HL-60 (cell line): ENCODE results near the gene CHCHD3.

Experiments used
- DNase-seq, 2 experiments: peaks; one replicate each; pipeline ENCODE4 v3.0.0-alpha.2; 2010 to 2020; ENCODE audit warnings: low read depth in 1 of 2, low spot score in 1 of 2
- H3K27ac ChIP-seq: fragments of 250-450 bp; sonication (Bioruptor Pico); replicated peaks from 2 replicates; pipeline ENCODE4 v1.5.1; 2020; ENCODE audit warnings: mild to moderate bottlenecking, moderate library complexity
- H3K27me3 ChIP-seq: fragments of 250-450 bp; sonication (Bioruptor Pico); 2 replicates; pipeline ENCODE4 v1.5.1; 2021; ENCODE audit warnings: mild to moderate bottlenecking, moderate library complexity; ENCODE audit not compliant: insufficient read depth, poor library complexity, severe bottlenecking
- H3K4me3 ChIP-seq: replicated peaks from 2 replicates; pipeline ENCODE4 v1.5.1; 2011; ENCODE audit warnings: mild to moderate bottlenecking, control low read depth, low read length; ENCODE audit not compliant: insufficient read depth
- GABPA ChIP-seq: IDR thresholded peaks from 2 replicates; pipeline ENCODE4 v1.6.1; 2012; ENCODE audit warnings: low read depth
- POLR2AphosphoS5 ChIP-seq: IDR thresholded peaks from 2 replicates; pipeline ENCODE4 v1.6.1; 2012; ENCODE audit warnings: low read depth
- REST ChIP-seq: IDR thresholded peaks from 2 replicates; pipeline ENCODE4 v1.6.1; 2012; ENCODE audit warnings: low read depth; ENCODE audit not compliant: insufficient replicate concordance
- SPI1 ChIP-seq: IDR thresholded peaks from 2 replicates; pipeline ENCODE4 v1.6.1; 2012; ENCODE audit warnings: low read depth, mild to moderate bottlenecking, borderline replicate concordance
- TF ChIP-seq, protein P1 (sequence below): IDR thresholded peaks from one replicate; pipeline ENCODE4 v1.5.1; 2011; ENCODE audit warnings: low read length, control low read depth, inconsistent platforms; ENCODE audit not compliant: insufficient read depth

Gene CHCHD3

GRCh38 chr7:132825222-132825621 lies 256.7 kb downstream of the CHCHD3 start:
- no peak overlapping the region for H3K4me3 ChIP-seq
- TF ChIP-seq GABPA, result no peak
- no peak for TF ChIP-seq REST
- TF ChIP-seq, protein P1, sequence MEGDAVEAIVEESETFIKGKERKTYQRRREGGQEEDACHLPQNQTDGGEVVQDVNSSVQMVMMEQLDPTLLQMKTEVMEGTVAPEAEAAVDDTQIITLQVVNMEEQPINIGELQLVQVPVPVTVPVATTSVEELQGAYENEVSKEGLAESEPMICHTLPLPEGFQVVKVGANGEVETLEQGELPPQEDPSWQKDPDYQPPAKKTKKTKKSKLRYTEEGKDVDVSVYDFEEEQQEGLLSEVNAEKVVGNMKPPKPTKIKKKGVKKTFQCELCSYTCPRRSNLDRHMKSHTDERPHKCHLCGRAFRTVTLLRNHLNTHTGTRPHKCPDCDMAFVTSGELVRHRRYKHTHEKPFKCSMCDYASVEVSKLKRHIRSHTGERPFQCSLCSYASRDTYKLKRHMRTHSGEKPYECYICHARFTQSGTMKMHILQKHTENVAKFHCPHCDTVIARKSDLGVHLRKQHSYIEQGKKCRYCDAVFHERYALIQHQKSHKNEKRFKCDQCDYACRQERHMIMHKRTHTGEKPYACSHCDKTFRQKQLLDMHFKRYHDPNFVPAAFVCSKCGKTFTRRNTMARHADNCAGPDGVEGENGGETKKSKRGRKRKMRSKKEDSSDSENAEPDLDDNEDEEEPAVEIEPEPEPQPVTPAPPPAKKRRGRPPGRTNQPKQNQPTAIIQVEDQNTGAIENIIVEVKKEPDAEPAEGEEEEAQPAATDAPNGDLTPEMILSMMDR, result no peak
- no peak for TF ChIP-seq SPI1
- no peak for TF ChIP-seq POLR2AphosphoS5
- DNase-seq, result no peak

GRCh38 chr7:132819648-132820047 lies 262.2 kb downstream of the CHCHD3 start:
- no peak for DNase-seq
- TF ChIP-seq GABPA, result no peak
- TF ChIP-seq REST, result no peak
- TF ChIP-seq SPI1, result no peak
- TF ChIP-seq, protein P1, result no peak
- Histone ChIP-seq H3K4me3 (no peak overlapping the region), H3K27me3 (no peaks in the 10 kb centered on the region), H3K27ac (no peak overlapping the region)

More at GRCh38 chr7:132825222-132825621, 256.7 kb downstream of the CHCHD3 start:
- Histone ChIP-seq H3K27ac (no peak overlapping the region), H3K27me3 (no peaks in the 10 kb centered on the region)

DNA sequence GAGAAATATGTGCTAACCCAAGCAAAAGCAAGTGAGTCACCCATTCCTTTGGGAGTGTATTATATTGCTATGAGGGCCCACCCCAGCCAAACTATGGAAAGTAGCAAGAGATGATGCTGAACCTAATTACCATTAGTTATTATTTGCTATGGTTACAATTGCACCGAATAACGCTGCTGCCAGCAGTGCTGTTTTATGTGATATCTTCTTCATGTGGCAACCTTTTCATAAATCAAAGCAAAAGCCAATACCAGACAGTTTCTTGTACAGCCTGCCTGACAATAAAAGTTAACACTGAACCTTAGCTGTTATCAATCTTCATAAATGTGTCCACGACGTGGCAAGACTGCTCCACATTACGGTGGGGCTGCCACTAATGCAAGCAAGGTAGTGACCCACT lies 263.9 kb downstream of the CHCHD3 start:
- H3K27me3 ChIP-seq, result no peaks in the 10 kb centered on the region
- H3K4me3 ChIP-seq, result no peak overlapping the region
- no peak overlapping the region for H3K27ac ChIP-seq
- DNase-seq, result no peak
- TF ChIP-seq POLR2AphosphoS5, result no peak
- no peak for TF ChIP-seq REST
- no peak for TF ChIP-seq GABPA
- TF ChIP-seq SPI1, result no peak
- TF ChIP-seq, protein P1, result no peak
